Liver (tissue), 9 donors: ENCODE data around the gene HNRNPL. TPM values are rescaled to one million over a fixed set of nuclear protein-coding genes. Genes with fewer than 3 reads are reported as not detected.

Source experiments
- DNase-seq: peaks from one replicate; pipeline ENCODE4 v3.0.0-alpha.2; 2017; ENCODE audit warnings: low spot score
- H3K27ac ChIP-seq, 2 donors: one replicate each; pipeline ENCODE4 v1.7.0; 2013; ENCODE audit warnings: inconsistent platforms in 2 of 2, low read length in 2 of 2, control low read depth in 1 of 2, low read depth in 1 of 2, mild to moderate bottlenecking in 1 of 2
- H3K27me3 ChIP-seq, 4 donors: one replicate each; pipeline versions ENCODE4 v1.6.1 to v1.7.0; 2013; ENCODE audit warnings: low read length in 3 of 4, inconsistent platforms in 1 of 4, mild to moderate bottlenecking in 1 of 4, moderate library complexity in 1 of 4; ENCODE audit not compliant: control insufficient read depth in 4 of 4, insufficient read depth in 4 of 4
- H3K36me3 ChIP-seq, 4 donors: one replicate each; pipeline versions ENCODE4 v1.6.1 to v1.7.0; 2013; ENCODE audit warnings: low read length in 3 of 4, mild to moderate bottlenecking in 3 of 4, low read depth in 1 of 4, moderate library complexity in 1 of 4; ENCODE audit not compliant: control insufficient read depth in 4 of 4, insufficient read depth in 3 of 4
- H3K4me1 ChIP-seq, 4 donors: one replicate each; pipeline versions ENCODE4 v1.6.1 to v1.7.0; 2013; ENCODE audit warnings: low read length in 3 of 4, mild to moderate bottlenecking in 3 of 4, moderate library complexity in 1 of 4; ENCODE audit not compliant: control insufficient read depth in 4 of 4, insufficient read depth in 4 of 4
- H3K4me3 ChIP-seq, 3 donors: one replicate each; pipeline versions ENCODE4 v1.6.1 to v1.7.0; 2013; ENCODE audit warnings: low read length in 3 of 3, control low read depth in 1 of 3, low read depth in 1 of 3, mild to moderate bottlenecking in 1 of 3
- H3K9ac ChIP-seq, 2 donors: one replicate each; pipeline ENCODE4 v1.7.0; 2013; ENCODE audit warnings: low read length in 2 of 2, mild to moderate bottlenecking in 2 of 2, moderate library complexity in 2 of 2, control low read depth in 1 of 2, low read depth in 1 of 2
- H3K9me3 ChIP-seq, 4 donors: one replicate each; pipeline versions ENCODE4 v1.6.1 to v1.7.0; 2013; ENCODE audit warnings: low read length in 3 of 4; ENCODE audit not compliant: control insufficient read depth in 4 of 4
- EGR1 ChIP-seq, 2 donors: IDR thresholded peaks; 2 replicates each; pipeline ENCODE4 v1.6.1; 2016 to 2018; ENCODE audit warnings: antibody characterized with exemption in 2 of 2, low read depth in 2 of 2
- FOXA1 ChIP-seq: IDR thresholded peaks from 2 replicates; pipeline ENCODE4 v1.6.1; 2016; ENCODE audit warnings: antibody characterized with exemption
- FOXA2 ChIP-seq: IDR thresholded peaks from 2 replicates; pipeline ENCODE4 v1.6.1; 2016; ENCODE audit warnings: antibody characterized with exemption
- GABPA ChIP-seq, 2 donors: IDR thresholded peaks in 1 of 2; conservative IDR thresholded peaks in 1 of 2; 2 replicates each; pipeline ENCODE4 v1.6.1; 2016; ENCODE audit warnings: antibody characterized with exemption in 2 of 2, mild to moderate bottlenecking in 1 of 2, moderate library complexity in 1 of 2
- HNF4A ChIP-seq, 2 donors: conservative IDR thresholded peaks; 2 replicates each; pipeline ENCODE4 v1.6.1; 2016; ENCODE audit warnings: antibody characterized with exemption in 2 of 2, mild to moderate bottlenecking in 2 of 2
- HNF4G ChIP-seq: IDR thresholded peaks from 2 replicates; pipeline ENCODE4 v1.6.1; 2016; ENCODE audit warnings: antibody characterized with exemption
- JUND ChIP-seq, 2 donors: IDR thresholded peaks; 2 replicates each; pipeline ENCODE4 v1.6.1; 2016; ENCODE audit warnings: antibody characterized with exemption in 2 of 2
- NR2F2 ChIP-seq: IDR thresholded peaks from 2 replicates; pipeline ENCODE4 v1.6.1; 2016; ENCODE audit warnings: antibody characterized with exemption
- RAD21 ChIP-seq, 2 donors: IDR thresholded peaks; 2 replicates each; pipeline ENCODE4 v1.6.1; 2016; ENCODE audit warnings: antibody characterized with exemption in 2 of 2, mild to moderate bottlenecking in 2 of 2
- RXRA ChIP-seq, 2 donors: IDR thresholded peaks; 2 replicates each; pipeline ENCODE4 v1.6.1; 2017 to 2018; ENCODE audit warnings: antibody characterized with exemption in 2 of 2, mild to moderate bottlenecking in 1 of 2
- SP1 ChIP-seq: IDR thresholded peaks from 2 replicates; pipeline ENCODE4 v1.6.1; 2018; ENCODE audit warnings: antibody characterized with exemption, mild to moderate bottlenecking
- TAF1 ChIP-seq: conservative IDR thresholded peaks from 2 replicates; pipeline ENCODE4 v1.6.1; 2016; ENCODE audit warnings: antibody characterized with exemption, mild to moderate bottlenecking
- YY1 ChIP-seq: IDR thresholded peaks from 2 replicates; pipeline ENCODE4 v1.6.1; 2016; ENCODE audit warnings: antibody characterized with exemption, mild to moderate bottlenecking
- ZBTB33 ChIP-seq: IDR thresholded peaks from 2 replicates; pipeline ENCODE4 v1.6.1; 2016; ENCODE audit warnings: antibody characterized with exemption
- WGBS: extraction: QIAGEN DNeasy Blood & Tissue Kit; methylation state at CpG from one replicate; pipeline ENCODE4 v1.1.7; 2013; 5-methylcytosine and 5-hydroxymethylcytosine counted together
- polyA plus RNA-seq, 2 donors: library from polyadenylated mRNA; stranded (reverse) in 1 of 2; unstranded in 1 of 2; fragments of 200-250 nt in 1 of 2; fragments of >200 nt in 1 of 2; fragmentation: Nextera tagmentation in 1 of 2; extraction: Ambion mirVana in 1 of 2; gene quantifications; one replicate each; pipeline versions ENCODE4 v1.2.1 to v1.2.3, GENCODE V29; 2013 to 2015
- total RNA-seq, 2 donors: library from RNA; depleted of rRNA; stranded (reverse); fragments of >200 nt; gene quantifications; one replicate each; pipeline ENCODE4 v1.2.3, GENCODE V29; 2014
- TF ChIP-seq, protein P1 (sequence below): IDR thresholded peaks from 2 replicates; pipeline ENCODE4 v1.6.1; 2016; ENCODE audit warnings: antibody characterized with exemption
- TF ChIP-seq, protein P2 (sequence below): fragments of 150-350 bp; IDR thresholded peaks from 2 replicates; pipeline ENCODE4 v1.5.1; 2017; ENCODE audit warnings: improper control_type of control experiment, low read depth, low read length; ENCODE audit not compliant: missing input control
- TF ChIP-seq, protein P3 (sequence below): IDR thresholded peaks from 2 replicates; pipeline ENCODE4 v1.6.1; 2016; ENCODE audit warnings: antibody characterized with exemption, mild to moderate bottlenecking
- TF ChIP-seq, protein P4 (sequence below): IDR thresholded peaks from 2 replicates; pipeline ENCODE4 v1.6.1; 2016; ENCODE audit warnings: antibody characterized with exemption
- donor health status: healthy.
- donor health status: healthy.
- donor health status: healthy.
- donor health status: healthy.
- donor health status: healthy.

HNRNPL gene
- total and polyA plus RNA-seq, 4 donors = 50.4 to 166 (median 95.6) TPM

- peaks cover 15 to 71% (median 64%) of the 10 kb centered on the region in 4 donors for H3K4me1 ChIP-seq
- H3K36me3 ChIP-seq = peaks cover 17 to 57% (median 53%) of the 10 kb centered on the region in 4 donors
- H3K27me3 ChIP-seq = no peaks in the 10 kb centered on the region
- DNase-seq = no peak
- no peak overlapping the region for H3K9ac ChIP-seq
- H3K9me3 ChIP-seq = no peaks in the 10 kb centered on the region
- WGBS = 58% methylated on average over 7 of the region's 7 CpGs
- H3K4me3 ChIP-seq = no peak overlapping the region
- peak overlapping the region; percentile 29 to 69 for H3K27ac ChIP-seq
- TF ChIP-seq ZBTB33 (no peak), RXRA (IDR thresholded peaks at IDR 0.05) (peak in 1 of 2 donors; percentile 61), EGR1 (IDR thresholded peaks at IDR 0.05; ENCODE audit: low read depth in 2 of 2) (no peak), FOXA1 (no peak), JUND (IDR thresholded peaks at IDR 0.05) (no peak), TAF1 (no peak), GABPA (IDR thresholded peaks at IDR 0.05 in 1 of 2, conservative IDR thresholded peaks at IDR 0.05 in 1 of 2) (no peak), FOXA2 (peak; percentile 38), HNF4G (no peak), NR2F2 (no peak), SP1 (peak; percentile 45), YY1 (no peak), HNF4A (conservative IDR thresholded peaks at IDR 0.05) (peak in 1 of 2 donors; percentile 34), RAD21 (IDR thresholded peaks at IDR 0.05) (peak; percentile 23 to 27)
- TF ChIP-seq, protein P1, sequence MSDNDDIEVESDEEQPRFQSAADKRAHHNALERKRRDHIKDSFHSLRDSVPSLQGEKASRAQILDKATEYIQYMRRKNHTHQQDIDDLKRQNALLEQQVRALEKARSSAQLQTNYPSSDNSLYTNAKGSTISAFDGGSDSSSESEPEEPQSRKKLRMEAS = no peak
- TF ChIP-seq, protein P2, sequence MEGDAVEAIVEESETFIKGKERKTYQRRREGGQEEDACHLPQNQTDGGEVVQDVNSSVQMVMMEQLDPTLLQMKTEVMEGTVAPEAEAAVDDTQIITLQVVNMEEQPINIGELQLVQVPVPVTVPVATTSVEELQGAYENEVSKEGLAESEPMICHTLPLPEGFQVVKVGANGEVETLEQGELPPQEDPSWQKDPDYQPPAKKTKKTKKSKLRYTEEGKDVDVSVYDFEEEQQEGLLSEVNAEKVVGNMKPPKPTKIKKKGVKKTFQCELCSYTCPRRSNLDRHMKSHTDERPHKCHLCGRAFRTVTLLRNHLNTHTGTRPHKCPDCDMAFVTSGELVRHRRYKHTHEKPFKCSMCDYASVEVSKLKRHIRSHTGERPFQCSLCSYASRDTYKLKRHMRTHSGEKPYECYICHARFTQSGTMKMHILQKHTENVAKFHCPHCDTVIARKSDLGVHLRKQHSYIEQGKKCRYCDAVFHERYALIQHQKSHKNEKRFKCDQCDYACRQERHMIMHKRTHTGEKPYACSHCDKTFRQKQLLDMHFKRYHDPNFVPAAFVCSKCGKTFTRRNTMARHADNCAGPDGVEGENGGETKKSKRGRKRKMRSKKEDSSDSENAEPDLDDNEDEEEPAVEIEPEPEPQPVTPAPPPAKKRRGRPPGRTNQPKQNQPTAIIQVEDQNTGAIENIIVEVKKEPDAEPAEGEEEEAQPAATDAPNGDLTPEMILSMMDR = no peak
- TF ChIP-seq, protein P3, sequence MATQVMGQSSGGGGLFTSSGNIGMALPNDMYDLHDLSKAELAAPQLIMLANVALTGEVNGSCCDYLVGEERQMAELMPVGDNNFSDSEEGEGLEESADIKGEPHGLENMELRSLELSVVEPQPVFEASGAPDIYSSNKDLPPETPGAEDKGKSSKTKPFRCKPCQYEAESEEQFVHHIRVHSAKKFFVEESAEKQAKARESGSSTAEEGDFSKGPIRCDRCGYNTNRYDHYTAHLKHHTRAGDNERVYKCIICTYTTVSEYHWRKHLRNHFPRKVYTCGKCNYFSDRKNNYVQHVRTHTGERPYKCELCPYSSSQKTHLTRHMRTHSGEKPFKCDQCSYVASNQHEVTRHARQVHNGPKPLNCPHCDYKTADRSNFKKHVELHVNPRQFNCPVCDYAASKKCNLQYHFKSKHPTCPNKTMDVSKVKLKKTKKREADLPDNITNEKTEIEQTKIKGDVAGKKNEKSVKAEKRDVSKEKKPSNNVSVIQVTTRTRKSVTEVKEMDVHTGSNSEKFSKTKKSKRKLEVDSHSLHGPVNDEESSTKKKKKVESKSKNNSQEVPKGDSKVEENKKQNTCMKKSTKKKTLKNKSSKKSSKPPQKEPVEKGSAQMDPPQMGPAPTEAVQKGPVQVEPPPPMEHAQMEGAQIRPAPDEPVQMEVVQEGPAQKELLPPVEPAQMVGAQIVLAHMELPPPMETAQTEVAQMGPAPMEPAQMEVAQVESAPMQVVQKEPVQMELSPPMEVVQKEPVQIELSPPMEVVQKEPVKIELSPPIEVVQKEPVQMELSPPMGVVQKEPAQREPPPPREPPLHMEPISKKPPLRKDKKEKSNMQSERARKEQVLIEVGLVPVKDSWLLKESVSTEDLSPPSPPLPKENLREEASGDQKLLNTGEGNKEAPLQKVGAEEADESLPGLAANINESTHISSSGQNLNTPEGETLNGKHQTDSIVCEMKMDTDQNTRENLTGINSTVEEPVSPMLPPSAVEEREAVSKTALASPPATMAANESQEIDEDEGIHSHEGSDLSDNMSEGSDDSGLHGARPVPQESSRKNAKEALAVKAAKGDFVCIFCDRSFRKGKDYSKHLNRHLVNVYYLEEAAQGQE = no peak
- TF ChIP-seq, protein P4, sequence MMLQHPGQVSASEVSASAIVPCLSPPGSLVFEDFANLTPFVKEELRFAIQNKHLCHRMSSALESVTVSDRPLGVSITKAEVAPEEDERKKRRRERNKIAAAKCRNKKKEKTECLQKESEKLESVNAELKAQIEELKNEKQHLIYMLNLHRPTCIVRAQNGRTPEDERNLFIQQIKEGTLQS = no peak
Measured at GRCh38 chr19:38837656-38838121, 12.1 kb downstream of the HNRNPL start.
